Epidermal melanocyte (primary cell): ENCODE results near the gene IQGAP2.

ENCODE experiments used
- DNase-seq: peaks from one replicate; pipeline ENCODE4 v3.0.0; 2011; ENCODE audit warnings: low spot score; ENCODE audit not compliant: insufficient read length

The IQGAP2 gene

GRCh38 chr5:76561959-76562358 lies 158.9 kb downstream of the IQGAP2 start:
- no peak for DNase-seq

GRCh38 chr5:76565009-76565408 lies 161.9 kb downstream of the IQGAP2 start:
- no peak for DNase-seq

- DNase-seq: no peak
Observed at GRCh38 chr5:76570153-76570552, 167.1 kb downstream of the IQGAP2 start.

- DNase-seq: no peak
Observed at GRCh38 chr5:76571559-76571958, 168.5 kb downstream of the IQGAP2 start.

- DNase-seq: no peak
Observed at GRCh38 chr5:76576450-76576849, 173.4 kb downstream of the IQGAP2 start.

GRCh38 chr5:76576996-76577395 lies 173.9 kb downstream of the IQGAP2 start:
- DNase-seq: no peak

GRCh38 chr5:76579166-76579937 lies 176.3 kb downstream of the IQGAP2 start:
- no peak for DNase-seq

- DNase-seq: no peak
Observed at GRCh38 chr5:76580981-76581380, 177.9 kb downstream of the IQGAP2 start.

- no peak for DNase-seq
Observed at GRCh38 chr5:76582230-76583162, 179.4 kb downstream of the IQGAP2 start.

- DNase-seq: no peak
Observed at GRCh38 chr5:76583163-76584047, 180.3 kb downstream of the IQGAP2 start.

- DNase-seq: no peak
Observed at GRCh38 chr5:76585783-76586217, 182.7 kb downstream of the IQGAP2 start.

- DNase-seq: no peak
Observed at GRCh38 chr5:76586531-76586930, 183.4 kb downstream of the IQGAP2 start.

- DNase-seq: no peak
Observed at GRCh38 chr5:76590027-76590426, 186.9 kb downstream of the IQGAP2 start.

- DNase-seq: no peak
Observed at GRCh38 chr5:76591366-76591765, 188.3 kb downstream of the IQGAP2 start.

- no peak for DNase-seq
Observed at GRCh38 chr5:76592692-76593091, 189.6 kb downstream of the IQGAP2 start.

- DNase-seq: no peak
Observed at GRCh38 chr5:76594107-76594506, 191.0 kb downstream of the IQGAP2 start.

- no peak for DNase-seq
Observed at GRCh38 chr5:76595755-76596481, 192.8 kb downstream of the IQGAP2 start.

- no peak for DNase-seq
Observed at GRCh38 chr5:76598531-76598930, 195.4 kb downstream of the IQGAP2 start.

- DNase-seq: no peak
Observed at GRCh38 chr5:76600716-76601115, 197.6 kb downstream of the IQGAP2 start.

- peak; percentile 50 for DNase-seq
Observed at GRCh38 chr5:76601470-76601869, 198.4 kb downstream of the IQGAP2 start.
